Vagina (tissue), 2 donors: ENCODE measurements around the gene SLC6A15. TPM values are rescaled to one million over a fixed set of nuclear protein-coding genes. Genes with fewer than 3 reads are reported as not detected.

ENCODE experiments used
- DNase-seq, 2 donors: peaks; one replicate each; pipeline ENCODE4 v3.0.0-alpha.2; 2017; ENCODE audit errors: extremely low spot score in 2 of 2
- H3K27ac ChIP-seq: fragments of 200-600 bp; sonication (generic); one replicate; pipeline ENCODE4 v1.5.1; 2019
- H3K27me3 ChIP-seq: fragments of 200-600 bp; sonication (generic); one replicate; pipeline ENCODE4 v1.5.1; 2019
- H3K36me3 ChIP-seq, 2 donors: fragments of 200-600 bp; sonication (generic); one replicate each; pipeline ENCODE4 v1.5.1; 2017 to 2019
- H3K4me1 ChIP-seq: fragments of 200-600 bp; sonication (generic); one replicate; pipeline ENCODE4 v1.5.1; 2019
- H3K4me3 ChIP-seq, 2 donors: fragments of 200-600 bp; sonication (generic); 1 replicate in 1 of 2; 2 replicates in 1 of 2; pipeline ENCODE4 v1.5.1; 2016 to 2019
- H3K9me3 ChIP-seq: fragments of 200-600 bp; sonication (generic); one replicate; pipeline ENCODE4 v1.5.1; 2019
- POLR2A ChIP-seq, 2 donors: fragments of 450-650 bp; IDR thresholded peaks; one replicate each; pipeline ENCODE4 v1.6.1; 2017; ENCODE audit warnings: antibody characterized with exemption in 2 of 2, mild to moderate bottlenecking in 2 of 2, moderate library complexity in 2 of 2
- POLR2AphosphoS5 ChIP-seq, 2 donors: sonication (generic); formaldehyde crosslinking; IDR thresholded peaks; one replicate each; pipeline ENCODE4 v1.9.0; 2017; ENCODE audit warnings: antibody characterized with exemption in 2 of 2, mild to moderate bottlenecking in 2 of 2, low read depth in 1 of 2; ENCODE audit not compliant: insufficient read depth in 1 of 2
- intact Hi-C: fragments of 100-400 bp; cut with DNase I; formaldehyde crosslinking; loops from one replicate; pipeline ENCODE4 v1.15.1; 2023
- total RNA-seq: library from RNA; depleted of rRNA; stranded (reverse); fragments of >200 nt; gene quantifications from one replicate; pipeline ENCODE4 v1.2.3, GENCODE V29; 2016
- TF ChIP-seq, protein P1 (sequence below), 3 experiments: fragments of 450-650 bp in 2 of 3; fragments of 200-600 bp in 1 of 3; sonication (generic) in 1 of 3; IDR thresholded peaks; one replicate each; pipeline ENCODE4 v1.5.1; 2017 to 2019; ENCODE audit warnings: antibody characterized with exemption in 3 of 3, mild to moderate bottlenecking in 2 of 3, moderate library complexity in 2 of 3

Gene SLC6A15
- total RNA-seq = 2.7 TPM

DNA sequence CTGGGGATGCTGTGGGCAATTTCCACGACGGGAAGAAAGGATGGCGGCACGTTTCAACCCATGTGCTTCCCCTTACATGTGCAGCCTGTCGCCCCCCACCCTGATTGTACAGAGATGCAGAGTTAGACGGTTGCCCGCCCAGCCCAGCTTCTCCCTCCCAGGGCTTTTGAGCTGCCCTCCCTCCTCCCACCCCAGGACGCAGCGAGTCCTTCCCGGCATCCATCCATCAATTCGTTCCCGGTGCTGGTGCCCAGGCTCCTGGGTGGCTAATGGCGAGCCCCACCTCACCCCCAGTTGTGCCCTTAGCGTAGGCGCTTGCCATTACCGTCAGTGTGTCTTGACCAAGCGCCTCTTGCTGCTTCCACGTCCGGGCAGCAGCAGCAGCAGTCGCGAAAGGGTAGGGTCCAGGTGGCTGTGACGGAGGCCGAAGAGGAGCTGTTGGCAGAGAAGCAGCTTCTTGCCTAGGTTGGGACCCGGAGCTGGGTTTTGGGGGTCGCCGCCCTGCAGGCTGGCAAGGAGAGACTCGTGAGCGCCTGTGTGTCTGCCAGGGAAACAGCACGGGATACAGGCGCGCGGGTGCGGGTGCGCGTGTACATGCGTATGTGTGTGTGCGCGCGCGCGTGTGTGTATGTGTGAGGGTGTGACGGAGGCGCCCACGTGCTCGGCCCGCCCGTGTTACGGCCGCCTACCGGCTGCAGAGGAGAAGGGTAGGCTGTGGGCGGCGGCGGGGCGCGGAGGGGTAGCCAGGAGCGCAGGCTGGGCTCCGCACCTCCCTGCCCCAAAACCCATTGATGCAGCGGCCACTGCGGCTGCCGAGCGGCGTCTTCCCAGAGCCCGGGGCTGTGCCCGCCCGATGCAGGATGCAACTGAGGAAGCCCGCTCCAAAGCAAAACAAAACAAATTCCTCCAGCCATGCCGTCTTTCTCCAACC, at the start of gene SLC6A15:
Gene SLC6A15, minus strand, starts transcription at position 602 of the 931 bp plus-strand sequence. CDS start 20,679 bp downstream, outside the sequence.
- peak in 1 of 2 donors; percentile 92 for DNase-seq
- Histone ChIP-seq H3K4me1 (peaks cover 30% of the 10 kb centered on the region), H3K27me3 (no peaks in the 10 kb centered on the region), H3K4me3 (peak within 1 kb of the TSS; percentile 49), H3K36me3 (no peaks in the 10 kb centered on the region), H3K27ac (no peak within 1 kb of the TSS), H3K9me3 (no peaks in the 10 kb centered on the region)
- intact Hi-C loops = no loop called here
- TF ChIP-seq, protein P1, sequence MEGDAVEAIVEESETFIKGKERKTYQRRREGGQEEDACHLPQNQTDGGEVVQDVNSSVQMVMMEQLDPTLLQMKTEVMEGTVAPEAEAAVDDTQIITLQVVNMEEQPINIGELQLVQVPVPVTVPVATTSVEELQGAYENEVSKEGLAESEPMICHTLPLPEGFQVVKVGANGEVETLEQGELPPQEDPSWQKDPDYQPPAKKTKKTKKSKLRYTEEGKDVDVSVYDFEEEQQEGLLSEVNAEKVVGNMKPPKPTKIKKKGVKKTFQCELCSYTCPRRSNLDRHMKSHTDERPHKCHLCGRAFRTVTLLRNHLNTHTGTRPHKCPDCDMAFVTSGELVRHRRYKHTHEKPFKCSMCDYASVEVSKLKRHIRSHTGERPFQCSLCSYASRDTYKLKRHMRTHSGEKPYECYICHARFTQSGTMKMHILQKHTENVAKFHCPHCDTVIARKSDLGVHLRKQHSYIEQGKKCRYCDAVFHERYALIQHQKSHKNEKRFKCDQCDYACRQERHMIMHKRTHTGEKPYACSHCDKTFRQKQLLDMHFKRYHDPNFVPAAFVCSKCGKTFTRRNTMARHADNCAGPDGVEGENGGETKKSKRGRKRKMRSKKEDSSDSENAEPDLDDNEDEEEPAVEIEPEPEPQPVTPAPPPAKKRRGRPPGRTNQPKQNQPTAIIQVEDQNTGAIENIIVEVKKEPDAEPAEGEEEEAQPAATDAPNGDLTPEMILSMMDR (IDR thresholded peaks at IDR 0.05) = peak in 1 of 3 experiments; percentile 27
- no peak for TF ChIP-seq POLR2A (IDR thresholded peaks at IDR 0.05)
- TF ChIP-seq POLR2AphosphoS5 (IDR thresholded peaks at IDR 0.05; ENCODE audit: insufficient read depth in 1 of 2, low read depth in 1 of 2) = peak in 1 of 2 donors; percentile 77

- TF ChIP-seq POLR2AphosphoS5 (IDR thresholded peaks at IDR 0.05; ENCODE audit: insufficient read depth in 1 of 2, low read depth in 1 of 2) (no peak), POLR2A (IDR thresholded peaks at IDR 0.05) (no peak)
- TF ChIP-seq, protein P1 (IDR thresholded peaks at IDR 0.05) = no peak
- Histone ChIP-seq H3K27ac (no peak overlapping the region), H3K4me1 (no peaks in the 10 kb centered on the region), H3K36me3 (no peaks in the 10 kb centered on the region), H3K27me3 (no peaks in the 10 kb centered on the region), H3K9me3 (no peaks in the 10 kb centered on the region), H3K4me3 (no peak overlapping the region)
- intact Hi-C loops = no loop called here
- DNase-seq = no peak
These were observed 48.3 kb upstream of the SLC6A15 start for GRCh38 chr12:84960918-84961317.

GRCh38 chr12:84955298-84955697, 42.7 kb upstream of the SLC6A15 start:
- Histone ChIP-seq H3K4me3 (no peak overlapping the region), H3K9me3 (no peaks in the 10 kb centered on the region), H3K36me3 (no peaks in the 10 kb centered on the region), H3K4me1 (no peaks in the 10 kb centered on the region), H3K27ac (no peak overlapping the region), H3K27me3 (no peaks in the 10 kb centered on the region)
- intact Hi-C loops = no loop called here
- no peak for DNase-seq
- TF ChIP-seq POLR2AphosphoS5 (IDR thresholded peaks at IDR 0.05; ENCODE audit: insufficient read depth in 1 of 2, low read depth in 1 of 2) = no peak
- no peak for TF ChIP-seq POLR2A (IDR thresholded peaks at IDR 0.05)
- TF ChIP-seq, protein P1 (IDR thresholded peaks at IDR 0.05) = no peak

- TF ChIP-seq, protein P1 (IDR thresholded peaks at IDR 0.05) = no peak
- no peak for TF ChIP-seq POLR2AphosphoS5 (IDR thresholded peaks at IDR 0.05; ENCODE audit: insufficient read depth in 1 of 2, low read depth in 1 of 2)
- no peak for TF ChIP-seq POLR2A (IDR thresholded peaks at IDR 0.05)
- DNase-seq = no peak
These were observed 41.8 kb upstream of the SLC6A15 start for GRCh38 chr12:84954415-84954814.

More at GRCh38 chr12:84954415-84954814, 41.8 kb upstream of the SLC6A15 start:
- Histone ChIP-seq H3K4me1 (no peaks in the 10 kb centered on the region), H3K27ac (no peak overlapping the region), H3K27me3 (no peaks in the 10 kb centered on the region), H3K36me3 (no peaks in the 10 kb centered on the region), H3K9me3 (no peaks in the 10 kb centered on the region), H3K4me3 (no peak overlapping the region)
- intact Hi-C loops = no loop called here
